Measurements from ENCODE around the gene PARVA. TPM values are rescaled to one million over a fixed set of nuclear protein-coding genes. Genes with fewer than 3 reads are reported as not detected.
"Not testable (repeated sequence)": the region's sequence is repeated elsewhere in the genome, so short reads cannot be mapped to it uniquely, and the experiment has no call there.

PARVA gene
- total RNA-seq, 1 experiment from 2014 or later = 9.9 TPM

- no peak for DNase-seq (ENCODE audit: low spot score)
- in situ Hi-C loops (cut with HindIII; ENCODE audit: low sequenced_read_pairs) = no loop called here
Observed at GRCh38 chr11:12516387-12517105, 139.2 kb downstream of the PARVA start.

DNA sequence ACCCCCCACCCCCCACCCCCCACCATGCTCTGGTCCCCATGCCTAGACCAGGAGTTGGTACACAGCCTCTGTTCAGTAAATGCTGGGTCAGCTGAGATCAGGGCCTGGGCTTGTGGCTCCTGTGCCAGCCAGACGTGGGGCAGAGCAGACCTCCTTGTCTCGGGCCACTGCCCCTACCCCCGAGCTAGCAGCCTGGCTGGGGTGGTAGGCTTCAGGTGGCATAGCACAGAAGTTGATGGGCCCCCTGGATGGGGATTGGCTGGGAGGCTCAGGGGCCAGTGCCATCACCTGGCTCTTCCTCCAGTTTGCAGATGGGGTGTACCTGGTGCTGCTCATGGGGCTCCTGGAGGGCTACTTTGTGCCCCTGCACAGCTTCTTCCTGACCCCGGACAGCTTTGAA is 139.9 kb downstream of the PARVA start:
- in situ Hi-C loops (cut with HindIII; ENCODE audit: low sequenced_read_pairs) = no loop called here
- DNase-seq (ENCODE audit: low spot score) = no peak

DNA sequence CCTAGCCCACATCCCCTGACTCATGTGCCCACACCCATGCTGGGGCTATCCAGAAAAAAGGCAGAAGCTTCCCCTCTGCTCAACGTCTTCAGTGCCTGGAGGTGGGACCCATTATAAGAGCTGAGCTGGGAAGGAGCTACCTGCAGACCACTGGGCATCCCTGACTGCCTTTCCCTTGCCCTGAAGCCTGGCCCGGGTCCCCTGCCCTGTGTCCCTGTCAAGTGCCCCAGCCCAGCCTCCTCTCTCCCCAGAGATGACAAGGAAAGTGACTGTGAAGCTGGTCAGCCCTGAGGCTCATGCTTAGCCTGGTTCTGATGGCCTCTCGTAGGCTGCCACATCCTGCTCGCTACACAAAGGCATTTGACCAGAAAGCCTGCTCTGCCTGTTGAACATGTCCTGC is 140.4 kb downstream of the PARVA start:
- in situ Hi-C loops (cut with HindIII; ENCODE audit: low sequenced_read_pairs) = no loop called here
- no peak for DNase-seq (ENCODE audit: low spot score)

- in situ Hi-C loops (cut with HindIII; ENCODE audit: low sequenced_read_pairs) = no loop called here
- no peak for DNase-seq (ENCODE audit: low spot score)
Observed at GRCh38 chr11:12518606-12519385, 141.4 kb downstream of the PARVA start.

DNA sequence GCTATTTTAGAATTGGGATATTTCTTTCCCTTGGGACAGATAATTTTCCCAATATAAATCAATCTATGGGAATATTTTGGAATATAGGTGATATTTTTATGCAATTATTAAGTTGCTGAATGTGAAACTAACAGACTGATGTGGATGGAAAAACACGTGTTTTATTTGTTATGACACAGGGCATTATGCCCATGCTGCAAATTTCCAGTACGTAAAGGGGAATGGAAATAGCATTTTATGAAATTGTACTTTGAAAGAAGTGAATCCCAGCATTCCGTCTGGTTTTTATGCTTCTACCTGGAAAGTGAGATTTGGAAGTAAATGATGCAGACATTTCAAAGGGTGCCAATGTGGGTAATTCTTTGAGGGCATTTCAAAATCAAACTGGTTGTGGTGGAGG is 142.7 kb downstream of the PARVA start:
- in situ Hi-C loops (cut with HindIII; ENCODE audit: low sequenced_read_pairs) = no loop called here
- DNase-seq (ENCODE audit: low spot score) = no peak

DNA sequence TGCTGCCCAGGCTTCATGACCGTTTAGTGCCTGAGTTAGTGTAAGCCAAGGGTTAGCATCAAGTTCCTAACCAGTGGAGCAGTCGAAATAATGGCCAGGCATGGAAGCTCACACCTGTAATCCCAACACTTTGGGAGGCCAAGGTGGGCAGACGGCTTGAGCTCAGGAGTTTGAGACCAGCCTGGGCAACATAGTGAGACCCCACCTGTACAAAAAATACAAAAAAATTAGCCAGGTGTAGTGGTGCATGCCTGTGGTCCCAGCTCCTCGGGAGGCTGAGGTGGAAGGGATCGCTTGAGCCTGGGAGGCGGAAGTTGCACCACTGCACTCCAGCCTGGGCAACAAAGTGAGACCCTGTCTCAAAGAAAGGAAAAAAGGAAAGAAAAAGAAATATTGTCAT is 143.2 kb downstream of the PARVA start:
- in situ Hi-C loops (cut with HindIII; ENCODE audit: low sequenced_read_pairs) = not testable (repeated sequence)

DNA sequence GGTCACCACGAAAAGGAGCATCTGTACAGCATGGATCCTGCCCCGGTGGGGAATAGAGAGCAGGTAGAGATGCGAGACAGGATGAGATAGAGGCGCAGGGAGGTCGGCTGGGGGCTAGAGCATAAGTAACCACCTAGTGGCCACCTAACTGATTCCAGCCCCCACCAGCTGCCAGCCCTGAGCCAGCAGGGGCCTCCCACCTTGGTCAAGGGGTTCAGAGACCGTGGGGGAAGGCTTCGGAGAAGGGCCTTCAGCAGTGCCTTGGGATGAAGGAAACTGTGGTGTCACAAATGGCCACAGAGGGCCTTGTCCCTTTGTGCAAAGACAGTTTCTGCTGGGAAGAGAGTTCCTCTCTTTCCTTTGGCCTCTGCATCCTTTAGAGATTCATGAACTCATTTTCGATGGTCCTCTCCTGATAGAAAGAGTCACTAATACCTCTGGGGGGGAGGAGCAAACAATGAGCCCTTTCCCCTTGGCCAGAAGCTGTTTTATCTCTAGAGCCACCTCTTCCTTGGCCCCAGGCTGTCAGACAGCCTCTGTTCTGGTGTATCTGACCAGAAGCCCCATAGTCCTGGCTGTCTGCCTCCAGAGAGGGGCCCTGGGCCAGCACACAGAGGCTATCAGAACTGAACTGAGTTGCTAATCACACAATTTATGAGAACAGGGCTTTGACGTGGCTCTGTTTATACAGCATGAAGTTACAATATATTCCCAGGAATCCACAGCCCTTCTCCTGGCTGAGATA is 146.0 kb downstream of the PARVA start:
- in situ Hi-C loops (cut with HindIII; ENCODE audit: low sequenced_read_pairs) = no loop called here
- no peak for DNase-seq (ENCODE audit: low spot score)

More for the DNA sequence above, 143.2 kb downstream of the PARVA start:
- DNase-seq (ENCODE audit: low spot score) = not testable (repeated sequence)

DNA sequence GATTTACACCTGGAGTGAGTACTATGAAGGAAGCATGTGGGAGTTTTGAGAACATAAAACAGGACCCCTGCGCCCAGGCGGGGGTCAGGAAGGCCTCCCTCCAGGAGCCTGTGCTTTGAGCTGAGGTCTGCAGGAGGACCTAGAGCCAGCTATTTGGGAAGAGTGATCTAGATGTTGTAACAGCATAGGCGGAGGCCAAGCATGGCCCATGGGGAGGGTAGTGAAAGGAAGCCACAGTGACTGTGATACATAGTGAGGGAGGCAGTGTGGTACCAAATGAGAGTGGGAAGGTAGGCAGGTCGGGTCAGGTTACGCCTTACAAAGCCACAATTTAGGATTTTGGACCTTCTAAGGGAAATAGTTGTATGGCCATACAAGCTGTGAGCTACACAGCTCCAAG is 147.5 kb downstream of the PARVA start:
- no peak for DNase-seq (ENCODE audit: low spot score)
- in situ Hi-C loops (cut with HindIII; ENCODE audit: low sequenced_read_pairs) = no loop called here

DNA sequence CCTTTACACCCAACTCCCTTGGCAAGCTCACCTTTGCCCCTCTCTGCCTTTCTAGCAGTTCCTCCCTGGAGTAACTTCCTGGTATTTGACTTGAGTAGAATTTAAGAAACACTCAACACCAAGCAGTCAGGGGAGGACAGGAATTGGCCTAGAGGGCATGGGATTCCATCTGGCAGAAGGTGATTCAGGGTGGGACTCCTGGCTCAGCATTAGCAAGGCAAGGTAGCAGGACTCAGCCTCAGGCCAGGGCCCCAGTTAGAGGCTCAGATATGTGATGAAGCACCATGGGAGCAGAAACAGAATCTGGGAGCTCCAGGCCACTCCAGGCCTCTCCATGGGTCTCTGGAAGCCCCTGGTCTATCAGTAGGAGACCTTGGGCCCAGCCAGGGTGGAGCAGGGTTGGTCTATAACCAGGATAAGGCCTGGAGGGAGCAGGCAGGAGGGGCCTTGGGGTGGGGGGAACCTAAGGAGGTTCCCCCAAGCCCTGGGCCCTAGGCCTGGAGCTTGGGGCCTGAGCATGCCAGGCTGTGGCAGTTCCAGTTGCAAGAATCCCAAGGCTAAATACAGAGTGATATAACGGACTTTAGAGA is 148.2 kb downstream of the PARVA start:
- no peak for DNase-seq (ENCODE audit: low spot score)
- in situ Hi-C loops (cut with HindIII; ENCODE audit: low sequenced_read_pairs) = no loop called here

DNA sequence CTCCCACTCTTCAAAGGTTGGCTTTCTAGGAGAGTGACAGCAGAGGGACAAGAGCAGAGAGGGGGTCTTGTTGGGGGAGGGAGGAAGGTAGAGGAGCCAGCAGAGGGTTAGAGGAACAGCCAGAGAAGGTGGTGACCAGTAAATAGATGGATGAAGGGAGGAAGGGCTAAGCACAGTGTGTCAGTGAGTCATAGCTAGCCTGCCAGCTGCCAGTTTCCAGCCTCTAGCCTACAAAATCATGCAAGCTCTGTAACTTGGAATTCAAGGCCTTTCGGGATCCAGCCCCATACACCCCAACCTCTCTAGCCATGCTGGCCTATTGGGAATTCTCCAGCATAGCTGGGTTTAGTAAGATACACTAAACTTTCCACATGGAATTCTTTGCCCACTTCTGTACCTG is 149.4 kb downstream of the PARVA start:
- no peak for DNase-seq (ENCODE audit: low spot score)
- in situ Hi-C loops (cut with HindIII; ENCODE audit: low sequenced_read_pairs) = no loop called here

GRCh38 chr11:12528487-12528886 is 151.1 kb downstream of the PARVA start:
- no peak for DNase-seq (ENCODE audit: low spot score)
- in situ Hi-C loops (cut with HindIII; ENCODE audit: low sequenced_read_pairs) = no loop called here

- no peak for DNase-seq (ENCODE audit: low spot score)
- in situ Hi-C loops (cut with HindIII; ENCODE audit: low sequenced_read_pairs) = no loop called here
Observed at GRCh38 chr11:12529041-12529440, 151.7 kb downstream of the PARVA start.

DNA sequence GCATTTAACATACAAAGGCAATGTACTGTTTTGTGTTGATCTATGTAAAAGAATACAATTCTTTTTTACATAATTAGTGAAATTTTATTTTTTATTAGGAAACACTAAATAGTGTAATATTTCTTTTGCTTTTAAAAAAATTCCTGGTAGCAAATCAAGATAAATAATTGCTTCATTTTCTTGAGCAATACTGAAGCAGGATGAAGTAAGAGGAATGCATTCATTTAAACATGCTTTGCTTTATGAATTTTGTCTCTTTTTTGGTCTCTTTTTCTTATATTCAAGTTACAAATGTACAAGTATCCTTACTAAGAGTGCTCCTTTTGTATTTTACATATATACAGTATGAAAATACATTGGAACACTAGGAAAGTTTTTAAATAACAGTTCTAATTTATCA is 152.4 kb downstream of the PARVA start:
- no peak for DNase-seq (ENCODE audit: low spot score)
- in situ Hi-C loops (cut with HindIII; ENCODE audit: low sequenced_read_pairs) = no loop called here

DNA sequence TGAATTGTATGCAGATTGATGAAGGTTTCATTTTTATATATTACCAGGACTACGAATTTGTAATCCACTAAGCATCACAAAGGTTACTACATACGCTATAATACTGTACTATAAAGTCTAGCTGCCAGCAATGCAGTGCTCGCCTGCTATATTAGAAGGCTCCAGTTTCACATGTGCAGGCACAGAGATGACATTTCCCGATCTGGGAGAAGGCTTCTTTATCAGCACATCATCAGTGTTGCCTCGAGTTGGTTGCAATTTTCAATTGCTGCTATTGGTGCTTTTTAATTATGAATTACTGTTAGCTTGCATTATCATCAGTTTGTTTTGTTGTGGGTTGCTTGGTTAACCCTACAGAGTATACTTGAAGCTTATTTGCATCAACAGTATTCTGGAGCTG is 153.6 kb downstream of the PARVA start:
- DNase-seq (ENCODE audit: low spot score) = no peak
- in situ Hi-C loops (cut with HindIII; ENCODE audit: low sequenced_read_pairs) = no loop called here

GRCh38 chr11:12531681-12532080 is 154.3 kb downstream of the PARVA start:
- in situ Hi-C loops (cut with HindIII; ENCODE audit: low sequenced_read_pairs) = no loop called here
- no peak for DNase-seq (ENCODE audit: low spot score)

DNA sequence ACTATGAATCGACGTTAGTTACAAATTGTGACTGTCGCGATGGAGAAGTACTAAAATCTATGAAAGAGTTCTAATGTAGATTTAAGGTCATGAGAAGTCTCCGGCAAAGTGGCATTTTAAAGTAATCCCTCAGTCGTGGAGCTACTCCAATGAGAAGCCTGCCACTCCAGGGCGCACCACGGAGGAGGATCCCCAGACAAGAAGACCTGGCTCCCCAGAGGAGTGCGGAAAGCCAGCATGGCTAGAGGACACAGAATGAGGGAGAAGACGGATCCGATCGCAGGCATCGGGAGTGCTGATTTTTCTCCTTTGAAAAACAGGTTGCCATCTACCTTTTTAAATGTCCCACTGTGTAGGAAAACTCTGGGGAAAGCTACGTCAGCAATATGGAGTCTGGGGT is 155.2 kb downstream of the PARVA start:
- DNase-seq (ENCODE audit: low spot score) = no peak
- in situ Hi-C loops (cut with HindIII; ENCODE audit: low sequenced_read_pairs) = no loop called here

GRCh38 chr11:12534549-12534948 is 157.2 kb downstream of the PARVA start:
- in situ Hi-C loops (cut with HindIII; ENCODE audit: low sequenced_read_pairs) = no loop called here
- DNase-seq (ENCODE audit: low spot score) = no peak

- in situ Hi-C loops (cut with HindIII; ENCODE audit: low sequenced_read_pairs) = no loop called here
- DNase-seq (ENCODE audit: low spot score) = no peak
Observed at GRCh38 chr11:12535321-12535720, 157.9 kb downstream of the PARVA start.

GRCh38 chr11:12536566-12536965 is 159.2 kb downstream of the PARVA start:
- in situ Hi-C loops (cut with HindIII; ENCODE audit: low sequenced_read_pairs) = no loop called here
- no peak for DNase-seq (ENCODE audit: low spot score)
